HPDE6-E6E7 (cell line): Measurements from ENCODE around the gene GALNT14.

Source experiments
- DNase-seq: peaks from one replicate; pipeline ENCODE4 v3.0.0; 2011; ENCODE audit warnings: missing footprints; ENCODE audit errors: extremely low spot score

The GALNT14 gene

GRCh38 chr2:30900381-30900780, 237.9 kb downstream of the GALNT14 start:
- DNase-seq, result no peak

- DNase-seq, result no peak
Observed at GRCh38 chr2:30899516-30900054, 238.7 kb downstream of the GALNT14 start.

- DNase-seq, result no peak
Observed at GRCh38 chr2:30897539-30897938, 240.7 kb downstream of the GALNT14 start.

- no peak for DNase-seq
Observed at GRCh38 chr2:30894498-30895119, 243.6 kb downstream of the GALNT14 start.

GRCh38 chr2:30888852-30889409, 249.3 kb downstream of the GALNT14 start:
- DNase-seq, result no peak

GRCh38 chr2:30886080-30886479, 252.2 kb downstream of the GALNT14 start:
- peak; percentile 65 for DNase-seq

- DNase-seq, result no peak
Observed at GRCh38 chr2:30883822-30884221, 254.4 kb downstream of the GALNT14 start.

GRCh38 chr2:30883184-30883583, 255.1 kb downstream of the GALNT14 start:
- no peak for DNase-seq

GRCh38 chr2:30880516-30880915, 257.7 kb downstream of the GALNT14 start:
- DNase-seq, result no peak

- DNase-seq, result no peak
Observed at GRCh38 chr2:30877833-30878232, 260.4 kb downstream of the GALNT14 start.

GRCh38 chr2:30872797-30873196, 265.4 kb downstream of the GALNT14 start:
- DNase-seq, result no peak

- DNase-seq, result peak; percentile 44
Observed at GRCh38 chr2:30871980-30872789, 266.1 kb downstream of the GALNT14 start.

GRCh38 chr2:30871440-30871839, 266.8 kb downstream of the GALNT14 start:
- DNase-seq, result no peak

- no peak for DNase-seq
Observed at GRCh38 chr2:30869988-30870387, 268.3 kb downstream of the GALNT14 start.

GRCh38 chr2:30867385-30867784, 270.9 kb downstream of the GALNT14 start:
- DNase-seq, result no peak

- DNase-seq, result no peak
Observed at GRCh38 chr2:30866974-30867373, 271.3 kb downstream of the GALNT14 start.

GRCh38 chr2:30865892-30866681, 272.2 kb downstream of the GALNT14 start:
- no peak for DNase-seq

GRCh38 chr2:30865243-30865642, 273.0 kb downstream of the GALNT14 start:
- no peak for DNase-seq

GRCh38 chr2:30862054-30862651, 276.1 kb downstream of the GALNT14 start:
- peak; percentile 76 for DNase-seq

- no peak for DNase-seq
Observed at GRCh38 chr2:30860726-30861125, 277.5 kb downstream of the GALNT14 start.
